HG03520 (cell line): ENCODE data around the gene ATP13A5.

Experiments used
- ATAC-seq: cut with Tn5 transposase; IDR thresholded peaks from one replicate; pipeline ENCODE4 v1.9.1; 2021; ENCODE audit warnings: mild to moderate bottlenecking, moderate library complexity; ENCODE audit not compliant: unreplicated experiment

Gene ATP13A5, protein sequence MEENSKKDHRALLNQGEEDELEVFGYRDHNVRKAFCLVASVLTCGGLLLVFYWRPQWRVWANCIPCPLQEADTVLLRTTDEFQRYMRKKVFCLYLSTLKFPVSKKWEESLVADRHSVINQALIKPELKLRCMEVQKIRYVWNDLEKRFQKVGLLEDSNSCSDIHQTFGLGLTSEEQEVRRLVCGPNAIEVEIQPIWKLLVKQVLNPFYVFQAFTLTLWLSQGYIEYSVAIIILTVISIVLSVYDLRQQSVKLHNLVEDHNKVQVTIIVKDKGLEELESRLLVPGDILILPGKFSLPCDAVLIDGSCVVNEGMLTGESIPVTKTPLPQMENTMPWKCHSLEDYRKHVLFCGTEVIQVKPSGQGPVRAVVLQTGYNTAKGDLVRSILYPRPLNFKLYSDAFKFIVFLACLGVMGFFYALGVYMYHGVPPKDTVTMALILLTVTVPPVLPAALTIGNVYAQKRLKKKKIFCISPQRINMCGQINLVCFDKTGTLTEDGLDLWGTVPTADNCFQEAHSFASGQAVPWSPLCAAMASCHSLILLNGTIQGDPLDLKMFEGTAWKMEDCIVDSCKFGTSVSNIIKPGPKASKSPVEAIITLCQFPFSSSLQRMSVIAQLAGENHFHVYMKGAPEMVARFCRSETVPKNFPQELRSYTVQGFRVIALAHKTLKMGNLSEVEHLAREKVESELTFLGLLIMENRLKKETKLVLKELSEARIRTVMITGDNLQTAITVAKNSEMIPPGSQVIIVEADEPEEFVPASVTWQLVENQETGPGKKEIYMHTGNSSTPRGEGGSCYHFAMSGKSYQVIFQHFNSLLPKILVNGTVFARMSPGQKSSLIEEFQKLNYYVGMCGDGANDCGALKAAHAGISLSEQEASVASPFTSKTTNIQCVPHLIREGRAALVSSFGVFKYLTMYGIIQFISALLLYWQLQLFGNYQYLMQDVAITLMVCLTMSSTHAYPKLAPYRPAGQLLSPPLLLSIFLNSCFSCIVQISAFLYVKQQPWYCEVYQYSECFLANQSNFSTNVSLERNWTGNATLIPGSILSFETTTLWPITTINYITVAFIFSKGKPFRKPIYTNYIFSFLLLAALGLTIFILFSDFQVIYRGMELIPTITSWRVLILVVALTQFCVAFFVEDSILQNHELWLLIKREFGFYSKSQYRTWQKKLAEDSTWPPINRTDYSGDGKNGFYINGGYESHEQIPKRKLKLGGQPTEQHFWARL

DNA sequence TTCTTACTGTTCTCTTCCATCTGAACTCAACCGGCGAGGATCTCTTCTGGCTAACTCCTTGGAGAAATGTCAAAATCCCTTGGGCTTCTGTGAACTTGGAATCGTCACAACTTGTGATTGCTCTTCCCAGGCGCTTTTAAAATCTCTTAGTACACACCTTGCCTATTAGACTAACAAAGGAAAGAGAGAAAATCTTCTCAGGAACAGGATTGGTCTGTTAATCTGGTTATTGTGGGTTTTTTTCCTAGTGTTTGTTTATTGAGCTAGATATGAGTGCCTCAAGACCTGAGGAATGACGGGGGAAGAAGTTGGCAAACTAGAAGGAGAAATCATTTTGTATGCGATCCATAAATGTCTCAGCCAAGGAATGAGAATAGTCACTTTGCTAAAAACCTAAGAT is at the start of gene ATP13A5:
ATP13A5 (minus strand) TSS at position 48 of the 400 bp plus-strand sequence; CDS start at position 20, 28 bp downstream.
- no peak for ATAC-seq

DNA sequence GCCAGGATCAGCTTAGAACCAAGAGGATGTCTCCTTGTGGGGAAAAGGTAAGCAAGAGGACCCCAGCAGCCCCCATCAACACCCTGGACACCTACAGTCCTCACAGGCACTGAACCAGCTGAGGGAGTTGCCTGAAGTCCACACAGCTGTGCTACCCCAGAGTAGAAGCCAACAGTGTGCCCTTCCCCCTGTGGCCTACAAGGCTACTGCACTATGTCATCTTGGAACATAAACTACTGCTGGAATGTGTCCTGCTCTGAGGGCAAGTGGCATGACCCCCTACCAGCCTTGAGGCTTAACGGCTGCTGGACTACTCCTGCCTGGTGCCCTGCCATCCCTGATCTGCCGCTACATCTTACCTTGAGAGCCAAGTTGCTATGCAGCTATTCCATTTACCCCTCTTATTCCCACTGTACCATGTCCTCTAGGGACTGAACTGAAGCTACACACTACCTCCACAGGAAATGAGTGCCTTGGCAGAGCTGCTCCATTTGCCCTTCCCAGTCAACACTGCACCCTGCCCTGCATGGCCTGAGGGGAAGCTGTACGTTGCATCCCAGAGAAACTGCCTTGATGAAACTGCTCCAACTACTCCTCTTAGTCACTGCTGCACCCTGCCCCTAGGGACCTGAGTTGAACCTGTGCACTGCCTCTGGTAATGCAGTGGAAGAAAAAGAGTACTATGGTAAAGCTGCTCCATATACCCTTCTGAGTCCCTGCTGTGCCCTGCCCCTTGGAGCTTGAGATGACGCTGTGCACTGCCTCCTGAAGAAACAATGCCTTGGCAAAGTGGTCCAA is 40.2 kb upstream of the ATP13A5 start:
- no peak for ATAC-seq

DNA sequence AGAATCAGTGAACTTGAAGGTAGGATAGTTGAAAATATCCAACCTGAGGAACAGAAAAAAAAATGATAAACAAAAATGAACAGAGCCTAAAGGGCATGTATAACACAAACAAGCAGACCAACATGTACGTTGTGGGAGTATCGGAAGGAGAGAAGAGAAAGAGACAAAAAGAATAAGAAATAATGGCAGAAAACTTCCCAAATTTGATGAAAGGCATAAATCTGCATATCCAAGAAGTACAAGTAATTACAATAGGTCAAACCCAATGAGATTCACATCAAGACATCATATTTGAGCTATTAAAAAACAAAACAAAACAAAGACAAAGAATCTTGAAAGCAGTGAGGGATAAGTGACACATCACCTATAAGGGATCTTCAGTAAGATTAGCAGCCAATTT is 38.1 kb upstream of the ATP13A5 start:
- ATAC-seq, result no peak

DNA sequence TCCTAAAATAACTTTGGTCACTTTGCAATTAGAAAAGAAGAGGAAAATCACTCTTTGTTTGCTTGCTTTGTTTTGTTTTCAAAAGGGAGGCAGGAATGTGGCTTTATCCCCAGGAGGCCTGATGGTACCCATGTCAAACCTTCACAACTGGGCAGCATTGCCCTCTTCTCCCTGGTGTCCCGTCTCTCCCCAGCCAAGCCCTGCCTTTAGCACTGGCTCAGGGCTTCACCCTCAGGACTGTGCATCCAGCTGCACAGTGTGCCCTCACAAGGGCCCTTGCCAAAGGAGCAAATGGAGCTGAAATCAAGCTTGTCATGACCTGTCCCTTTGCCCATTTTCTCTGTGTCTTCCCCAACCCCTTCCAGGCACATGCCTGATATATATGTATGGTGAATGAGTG is 29.1 kb upstream of the ATP13A5 start:
- ATAC-seq, result no peak

DNA sequence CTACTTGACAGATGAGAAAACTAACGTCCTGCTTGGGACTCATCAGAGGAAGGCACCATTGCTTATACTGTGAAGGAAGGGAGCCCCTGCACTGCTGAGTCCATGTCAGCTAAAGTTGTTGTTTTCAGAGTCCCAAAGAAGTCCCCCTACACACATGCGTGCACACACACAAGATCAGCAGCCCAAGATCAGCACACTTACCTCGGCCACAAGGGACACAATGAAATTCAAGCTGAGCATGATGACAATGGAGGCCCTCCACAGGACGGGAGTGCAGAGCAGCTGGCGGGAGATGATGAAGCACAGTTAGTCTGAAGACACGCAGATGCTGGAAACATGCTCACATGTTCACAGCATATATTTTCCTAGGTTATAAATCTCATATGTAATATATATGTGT is 28.6 kb upstream of the ATP13A5 start:
- ATAC-seq, result no peak

DNA sequence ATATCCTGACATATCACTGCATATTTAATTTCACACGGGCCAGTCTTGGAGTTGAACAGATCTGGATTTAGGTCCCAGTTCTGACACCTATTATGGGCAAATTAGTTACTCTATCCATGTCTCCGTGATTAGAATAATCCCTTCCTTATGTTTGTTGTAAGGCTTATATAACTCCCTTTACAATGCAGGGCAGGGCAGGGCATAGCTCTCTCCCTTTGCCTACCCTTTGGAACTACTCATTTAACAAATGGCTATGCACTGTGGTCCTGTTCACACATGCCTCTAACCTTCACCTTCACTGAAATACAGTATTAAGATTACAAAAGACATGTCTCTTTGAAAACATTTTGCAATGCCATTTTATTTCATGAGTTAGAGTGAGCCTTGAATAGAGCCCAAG is 24.8 kb upstream of the ATP13A5 start:
- no peak for ATAC-seq

DNA sequence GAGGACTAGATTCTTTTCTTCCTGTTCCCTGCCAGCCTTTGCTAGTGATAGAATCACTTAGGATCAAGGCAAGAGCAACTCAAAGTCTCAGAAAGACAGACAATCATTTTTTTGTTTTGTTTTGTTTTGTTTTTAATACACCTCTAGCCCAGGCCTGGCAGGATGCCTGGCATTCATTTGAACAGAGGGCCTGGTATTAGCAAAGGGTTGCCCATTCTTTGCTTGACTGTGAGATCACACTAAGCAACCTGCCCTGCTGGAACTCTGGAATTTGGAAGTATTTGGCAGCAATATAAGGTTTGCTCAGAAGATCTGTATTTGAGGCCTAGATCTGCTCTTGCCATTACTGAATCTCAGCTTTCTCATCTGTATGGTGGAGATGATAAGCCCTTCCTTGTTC is 21.8 kb upstream of the ATP13A5 start:
- ATAC-seq, result no peak

DNA sequence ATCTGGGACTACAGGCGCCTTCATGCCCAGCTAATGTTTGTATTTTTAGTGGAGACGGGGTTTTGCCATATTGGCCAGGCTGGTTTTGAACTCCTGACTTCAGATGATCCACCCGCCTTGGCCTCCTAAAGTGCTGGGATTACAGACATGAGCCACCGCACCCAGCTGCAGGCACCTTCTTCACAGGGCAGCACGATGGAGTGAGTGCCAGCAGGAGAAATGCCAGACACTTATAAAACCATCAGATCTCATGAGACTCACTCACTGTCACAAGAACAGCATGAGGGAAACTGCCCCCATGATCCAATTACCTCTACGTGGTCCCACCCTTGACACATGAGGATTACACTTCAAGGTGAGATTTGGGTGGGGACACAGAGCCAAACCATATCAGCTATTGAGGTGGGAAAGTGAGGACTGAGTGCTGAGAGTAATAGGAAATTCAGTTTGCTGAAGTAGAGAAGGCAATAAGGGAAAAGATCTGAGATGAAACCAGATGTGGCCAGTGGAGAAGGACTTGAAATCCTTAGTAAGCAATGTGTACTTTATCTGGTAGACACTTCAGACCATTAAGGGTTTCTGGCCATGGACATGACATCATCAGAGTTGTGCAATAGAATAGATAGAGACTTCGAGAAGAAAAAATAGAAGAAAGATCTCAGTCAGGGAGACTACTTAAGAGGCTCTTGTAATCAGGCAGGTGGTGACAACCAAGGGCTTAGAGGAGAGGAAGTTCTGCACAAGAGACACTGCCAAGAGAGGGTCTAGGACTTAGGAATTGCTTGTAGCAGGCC is 18.1 kb upstream of the ATP13A5 start:
- no peak for ATAC-seq

DNA sequence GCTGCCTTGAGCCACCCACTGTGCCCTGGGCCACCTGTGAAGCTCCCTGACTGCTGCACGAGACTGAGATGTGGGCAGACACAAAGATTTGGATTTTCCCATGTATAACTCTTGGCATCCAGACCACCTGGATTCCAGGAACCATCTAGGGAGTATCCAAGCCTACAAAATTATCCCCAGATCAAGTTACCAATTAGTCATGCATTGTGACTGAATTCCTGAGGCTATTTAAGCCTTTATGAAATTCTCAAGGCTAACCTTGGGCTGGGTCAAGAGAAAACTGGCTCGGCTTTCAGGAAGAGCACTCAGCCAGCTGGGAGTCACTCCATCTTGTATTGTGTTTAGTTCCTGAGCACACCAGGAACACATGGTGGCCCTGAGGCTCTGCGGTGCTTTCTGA is 13.3 kb upstream of the ATP13A5 start:
- ATAC-seq, result no peak

DNA sequence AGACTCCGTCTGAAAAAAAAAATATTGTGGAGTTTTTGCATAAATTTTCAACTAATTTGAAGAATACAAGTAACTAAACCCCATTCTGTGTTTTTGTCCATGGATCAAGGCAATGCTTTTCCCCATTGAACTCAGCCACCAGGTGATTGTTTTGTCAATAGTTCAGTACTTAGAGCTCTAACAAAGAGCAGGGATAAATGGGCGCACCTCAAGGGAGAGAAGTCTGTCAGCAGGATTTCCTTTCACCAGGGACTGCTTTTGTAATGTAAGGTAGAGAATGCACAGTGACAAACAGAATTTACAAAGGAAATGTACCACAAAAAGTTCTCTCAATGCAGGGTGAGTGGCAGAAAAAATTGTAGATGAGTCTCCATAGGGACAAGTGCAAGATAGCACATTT is 10.8 kb upstream of the ATP13A5 start:
- ATAC-seq, result no peak

DNA sequence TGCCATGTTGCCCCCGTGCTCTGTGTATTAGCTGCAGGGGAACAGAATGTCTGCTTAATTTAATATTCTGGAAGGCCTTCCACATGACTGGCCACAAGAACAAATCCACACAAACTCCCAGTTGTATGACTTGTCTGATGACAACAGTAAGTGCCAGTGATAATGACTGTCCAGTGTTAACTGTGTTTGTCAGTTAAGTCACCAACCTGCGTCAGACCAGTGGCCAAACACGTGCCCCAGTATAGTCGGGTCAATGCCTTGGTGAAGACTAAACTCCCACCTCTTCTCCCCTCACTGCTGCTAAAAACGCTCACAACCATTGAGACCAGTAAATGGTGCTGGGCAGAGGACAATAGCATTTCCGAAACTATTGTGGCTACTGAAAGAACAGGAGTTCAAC is 9.8 kb upstream of the ATP13A5 start:
- no peak for ATAC-seq

DNA sequence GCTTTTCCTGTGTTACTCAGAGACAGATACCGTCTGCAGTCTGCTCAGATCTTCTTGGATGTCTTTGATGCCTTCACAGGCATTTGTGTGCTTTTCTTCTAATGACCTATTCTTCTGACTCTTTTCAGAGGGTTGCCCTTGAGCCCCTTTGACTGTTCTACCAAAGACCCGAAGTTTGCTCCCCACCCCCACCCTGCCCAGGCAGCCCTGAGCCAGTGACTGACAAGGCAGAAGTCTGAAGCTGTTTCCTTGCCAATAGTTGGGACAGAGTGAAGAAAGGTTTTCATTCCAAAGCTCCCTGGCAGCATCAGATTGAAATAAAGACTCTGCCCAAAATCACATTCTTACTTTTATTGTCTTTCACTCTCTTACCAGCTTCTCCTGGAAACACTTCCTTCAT is 9.0 kb upstream of the ATP13A5 start:
- no peak for ATAC-seq

DNA sequence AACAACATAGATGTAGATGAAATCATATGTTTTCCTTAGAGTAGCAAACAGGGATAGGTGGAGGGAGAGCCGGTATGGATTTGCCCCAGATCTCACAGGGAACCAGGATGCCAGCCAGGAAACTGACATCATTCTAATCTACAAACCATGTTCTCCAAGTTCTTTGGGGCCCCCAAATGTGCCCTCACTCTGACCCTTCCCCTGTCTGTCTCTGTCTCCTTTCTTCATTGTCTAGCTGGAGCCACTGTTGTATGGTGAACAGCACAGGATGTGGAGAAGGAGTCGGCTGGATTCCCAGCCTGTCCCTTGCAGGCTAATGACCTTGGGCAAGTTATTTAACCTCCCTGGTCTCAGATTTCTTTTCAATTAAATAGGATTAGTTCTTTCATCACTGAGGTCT is 962 bp downstream of the ATP13A5 start:
- ATAC-seq, result no peak

DNA sequence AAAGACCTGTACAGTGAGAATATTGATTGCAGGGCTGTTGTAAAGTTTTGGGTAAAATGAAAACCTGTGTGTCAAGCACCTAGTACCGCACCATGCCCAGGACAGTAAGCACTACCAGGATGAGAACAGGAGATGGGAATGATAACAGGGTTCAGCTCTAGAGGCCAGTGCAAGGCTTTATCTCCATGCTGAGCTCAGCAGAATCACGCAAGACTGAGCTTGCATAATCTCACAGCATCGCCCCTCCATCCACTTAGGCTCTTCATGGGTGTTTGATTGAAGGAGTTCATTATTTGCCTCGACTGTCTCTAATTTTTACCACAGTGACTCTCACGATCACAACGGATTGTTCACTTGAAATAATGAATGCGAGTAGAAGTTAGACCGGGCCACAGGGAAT is 2.9 kb downstream of the ATP13A5 start:
- ATAC-seq, result no peak

DNA sequence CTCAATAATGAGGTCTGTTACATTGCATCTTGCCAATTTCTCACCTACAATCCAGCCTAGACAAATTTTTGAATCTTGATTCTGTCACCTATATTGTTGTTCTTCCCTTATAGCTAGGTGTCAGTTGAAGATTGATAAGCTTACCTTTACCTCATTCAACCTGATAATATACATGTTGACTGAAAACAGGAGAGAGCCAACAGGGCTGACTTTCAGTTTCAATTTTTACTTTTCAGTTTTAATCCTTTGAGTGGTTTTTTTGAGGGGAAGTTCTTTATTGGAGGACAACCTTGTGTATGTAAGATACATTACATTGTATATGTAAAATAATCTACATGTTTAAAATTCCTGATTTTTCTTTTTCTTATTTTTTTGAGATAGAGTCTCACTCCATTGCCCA is 5.8 kb downstream of the ATP13A5 start:
- peak; percentile 60 for ATAC-seq

DNA sequence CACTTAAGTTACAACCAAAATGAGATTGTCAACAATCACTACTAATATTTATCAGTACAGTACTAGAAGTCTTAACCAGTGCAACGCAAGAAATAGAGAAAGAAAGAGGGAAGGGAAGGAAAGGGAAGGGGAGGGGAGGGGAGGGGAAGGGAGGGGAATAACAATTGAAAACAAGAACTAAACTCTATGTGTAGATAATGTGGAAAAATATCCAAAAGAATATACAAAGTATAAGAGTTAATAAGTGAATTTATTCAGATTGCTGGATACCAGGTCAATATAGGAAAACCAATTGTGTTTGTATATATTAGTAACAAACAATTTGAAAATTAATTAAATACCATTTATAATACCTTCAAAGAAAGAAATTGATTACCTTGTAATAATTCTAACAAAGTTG is 10.7 kb downstream of the ATP13A5 start:
- no peak for ATAC-seq

DNA sequence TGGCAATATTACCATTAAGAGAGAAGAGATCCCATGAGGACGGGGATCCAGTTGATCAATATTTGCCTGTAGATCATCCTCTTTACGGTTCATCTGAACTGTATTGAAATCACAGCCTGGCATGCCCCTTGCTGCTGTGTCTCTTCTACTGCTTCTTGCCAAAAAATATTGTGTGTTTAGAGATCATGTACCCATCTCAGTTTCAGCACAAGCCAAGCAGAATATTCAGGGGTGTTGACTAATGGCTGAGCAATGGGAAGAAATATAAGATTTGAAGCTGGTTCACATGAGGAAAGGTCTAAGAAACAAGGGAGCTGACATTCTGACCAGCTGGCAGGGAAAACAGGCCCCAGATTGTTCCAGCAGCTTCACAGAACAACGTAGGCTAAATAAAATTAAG is 21.3 kb downstream of the ATP13A5 start:
- no peak for ATAC-seq

DNA sequence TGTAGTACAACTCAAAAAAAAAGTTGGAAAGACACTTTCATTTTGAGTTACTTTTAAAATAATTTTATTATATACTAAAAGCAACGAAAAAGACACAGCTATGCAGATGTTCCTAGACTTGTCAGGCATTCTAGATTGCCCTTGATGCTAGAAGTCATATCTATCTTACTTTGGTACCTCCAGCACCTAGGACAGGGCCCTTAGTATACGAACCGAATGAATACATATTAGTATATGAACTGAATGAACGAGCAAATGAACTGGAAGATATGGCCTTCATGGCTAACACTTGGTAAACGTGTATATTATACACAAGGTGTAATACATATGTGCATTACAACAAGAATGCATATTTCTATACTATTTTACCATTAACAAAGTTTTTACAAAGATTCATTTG is 24.1 kb downstream of the ATP13A5 start:
- ATAC-seq, result no peak

DNA sequence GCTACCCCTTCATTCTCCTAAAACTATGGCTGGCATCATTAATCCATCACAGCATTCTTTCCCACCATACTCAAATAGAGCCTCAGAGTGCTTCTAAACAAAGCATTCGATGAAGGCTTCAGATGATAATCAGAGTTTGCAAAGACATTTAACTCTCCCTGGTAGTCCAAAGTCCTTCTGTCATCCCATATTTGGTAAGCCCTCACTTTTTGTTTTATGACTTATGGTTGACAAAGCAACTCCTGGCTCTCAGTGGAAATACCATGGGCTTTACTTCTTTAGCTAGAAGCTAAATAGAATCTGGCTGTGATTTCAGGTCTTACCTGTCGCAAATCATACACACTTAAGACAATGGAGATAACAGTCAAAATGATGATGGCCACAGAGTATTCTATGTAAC is 27.8 kb downstream of the ATP13A5 start:
- no peak for ATAC-seq

DNA sequence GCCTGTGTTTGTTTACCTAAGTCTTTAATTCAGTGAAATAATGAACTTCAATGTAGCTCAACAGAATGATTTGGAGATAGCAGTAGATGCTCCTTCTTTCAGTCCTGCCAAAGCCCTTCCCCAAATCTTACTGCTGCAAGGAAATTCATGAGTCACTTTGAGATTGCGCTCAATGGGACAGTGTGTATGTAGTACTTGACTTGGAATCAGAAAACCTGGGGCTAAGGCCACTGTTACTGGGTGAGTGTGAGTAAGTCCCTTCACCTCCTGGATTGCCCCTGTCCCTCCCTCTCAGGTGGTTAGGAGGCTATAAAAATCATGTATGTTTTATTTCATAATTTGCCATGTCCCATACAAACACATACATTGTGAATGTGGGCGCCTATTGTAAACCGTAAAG is 29.9 kb downstream of the ATP13A5 start:
- no peak for ATAC-seq
